ENCODE data around the gene ITLN1. TPM values are rescaled to one million over a fixed set of nuclear protein-coding genes. Genes with fewer than 3 reads are reported as not detected.

ITLN1 gene
- polyA plus RNA-seq, 1 donor from 2014 or later: not detected

DNA sequence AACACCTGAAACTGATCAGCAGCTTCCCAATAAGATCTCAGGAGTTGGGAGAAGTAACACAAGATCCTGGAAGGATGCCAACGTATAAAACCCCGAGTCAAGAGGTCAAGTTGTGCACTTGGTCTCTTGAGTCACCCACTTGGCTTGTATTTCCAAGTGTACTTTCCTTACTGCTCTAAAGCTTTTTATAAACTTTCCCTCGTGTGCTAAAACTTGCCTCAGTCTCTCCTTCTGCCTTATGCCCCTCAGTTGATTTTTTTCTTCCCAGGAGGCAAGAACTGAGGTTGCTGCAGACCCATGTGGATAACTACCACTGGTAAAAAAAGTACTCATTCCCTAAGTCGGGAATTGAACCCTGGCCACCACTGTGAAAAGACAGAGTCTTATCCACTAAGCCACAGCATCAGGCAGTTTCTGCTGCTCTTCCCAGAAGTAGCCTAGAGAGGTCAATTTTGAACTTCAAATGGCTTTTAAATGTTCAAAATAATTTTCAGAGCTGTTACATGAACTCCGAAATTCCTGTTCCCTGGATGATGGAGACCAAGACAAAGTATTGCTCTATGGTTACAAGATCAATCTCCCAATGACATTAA is 40.8 kb upstream of the ITLN1 start:
- Histone ChIP-seq H3F3A (ENCODE audit: insufficient read depth, low read length, poor library complexity, severe bottlenecking) (no peaks in the 10 kb centered on the region), H4K20me1 (ENCODE audit: insufficient read depth) (no peaks in the 10 kb centered on the region), H3K4me3 (ENCODE audit: low read length) (no peak overlapping the region), H3K36me3 (ENCODE audit: insufficient read depth, low read length) (no peaks in the 10 kb centered on the region), H2AFZ (ENCODE audit: low read depth, low read length) (no peak overlapping the region), H3K9ac (ENCODE audit: low read length) (no peak overlapping the region), H3K27ac (ENCODE audit: low read length) (no peak overlapping the region), H3K4me2 (ENCODE audit: low read length) (no peak overlapping the region), H3K79me2 (replicated peaks; ENCODE audit: insufficient read depth, low read length) (no peaks in the 10 kb centered on the region), H3K9me2 (ENCODE audit: insufficient read depth, low read length) (no peaks in the 10 kb centered on the region), H3K9me3 (ENCODE audit: low read length) (no peaks in the 10 kb centered on the region), H3K27me3 (ENCODE audit: insufficient read depth, low read depth, low read length) (no peaks in the 10 kb centered on the region)
- TF ChIP-seq EP300 (conservative IDR thresholded peaks at IDR 0.05; ENCODE audit: poor library complexity, severe bottlenecking): no peak
- TF ChIP-seq, protein P1, sequence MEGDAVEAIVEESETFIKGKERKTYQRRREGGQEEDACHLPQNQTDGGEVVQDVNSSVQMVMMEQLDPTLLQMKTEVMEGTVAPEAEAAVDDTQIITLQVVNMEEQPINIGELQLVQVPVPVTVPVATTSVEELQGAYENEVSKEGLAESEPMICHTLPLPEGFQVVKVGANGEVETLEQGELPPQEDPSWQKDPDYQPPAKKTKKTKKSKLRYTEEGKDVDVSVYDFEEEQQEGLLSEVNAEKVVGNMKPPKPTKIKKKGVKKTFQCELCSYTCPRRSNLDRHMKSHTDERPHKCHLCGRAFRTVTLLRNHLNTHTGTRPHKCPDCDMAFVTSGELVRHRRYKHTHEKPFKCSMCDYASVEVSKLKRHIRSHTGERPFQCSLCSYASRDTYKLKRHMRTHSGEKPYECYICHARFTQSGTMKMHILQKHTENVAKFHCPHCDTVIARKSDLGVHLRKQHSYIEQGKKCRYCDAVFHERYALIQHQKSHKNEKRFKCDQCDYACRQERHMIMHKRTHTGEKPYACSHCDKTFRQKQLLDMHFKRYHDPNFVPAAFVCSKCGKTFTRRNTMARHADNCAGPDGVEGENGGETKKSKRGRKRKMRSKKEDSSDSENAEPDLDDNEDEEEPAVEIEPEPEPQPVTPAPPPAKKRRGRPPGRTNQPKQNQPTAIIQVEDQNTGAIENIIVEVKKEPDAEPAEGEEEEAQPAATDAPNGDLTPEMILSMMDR (IDR thresholded peaks at IDR 0.05; ENCODE audit: poor library complexity, severe bottlenecking): no peak
- TF ChIP-seq EZH2 (IDR thresholded peaks at IDR 0.05; ENCODE audit: borderline replicate concordance, insufficient read depth, low read length, poor library complexity, severe bottlenecking): no peak
- no peak for TF ChIP-seq SMC3 (conservative IDR thresholded peaks at IDR 0.05; ENCODE audit: poor library complexity)

DNA sequence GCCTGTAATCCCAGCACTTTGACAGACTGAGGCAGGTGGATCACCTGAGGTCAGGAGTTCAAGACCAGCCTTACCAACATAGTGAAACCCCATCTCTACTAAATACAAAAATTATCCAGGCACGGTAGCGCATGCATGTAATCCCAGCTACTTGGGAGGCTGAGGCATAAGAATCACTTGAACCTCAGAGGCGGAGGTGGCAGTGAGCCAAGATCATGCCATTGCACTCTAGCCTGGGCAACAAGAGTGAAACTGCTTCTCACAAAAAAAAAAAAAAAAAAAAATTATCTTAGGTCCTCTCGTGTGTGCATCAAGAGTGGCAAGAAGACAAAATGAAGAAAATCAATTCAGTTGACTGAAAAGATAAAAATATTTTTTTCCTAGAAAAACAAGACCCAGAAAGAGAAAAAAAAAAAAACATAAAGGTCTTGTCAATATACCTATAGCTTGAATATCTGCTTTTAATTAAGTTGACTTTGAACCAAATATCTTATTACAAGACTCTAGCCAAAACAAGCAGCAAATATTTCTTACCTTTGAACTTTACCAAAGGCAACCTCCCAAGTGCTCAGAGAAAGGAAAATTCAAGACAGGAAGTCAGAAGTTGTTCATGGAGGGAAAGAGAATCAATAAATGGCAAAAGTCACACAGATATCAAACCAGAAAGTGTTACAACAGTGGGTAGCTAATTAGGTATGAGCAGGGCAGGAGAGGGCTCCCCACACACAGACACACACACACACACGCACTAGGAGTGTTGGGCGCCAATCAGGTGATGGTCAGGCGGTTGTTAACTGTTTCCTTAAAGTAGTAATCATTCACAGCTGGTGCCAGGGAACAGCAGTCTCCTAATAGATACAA is 40.0 kb upstream of the ITLN1 start:
- Histone ChIP-seq H3K36me3 (ENCODE audit: insufficient read depth, low read length) (no peaks in the 10 kb centered on the region), H3K79me2 (replicated peaks; ENCODE audit: insufficient read depth, low read length) (no peaks in the 10 kb centered on the region), H3K27ac (ENCODE audit: low read length) (no peak overlapping the region), H3K9me2 (ENCODE audit: insufficient read depth, low read length) (no peaks in the 10 kb centered on the region), H4K20me1 (ENCODE audit: insufficient read depth) (no peaks in the 10 kb centered on the region), H3K27me3 (ENCODE audit: insufficient read depth, low read depth, low read length) (no peaks in the 10 kb centered on the region), H3K9ac (ENCODE audit: low read length) (no peak overlapping the region), H2AFZ (ENCODE audit: low read depth, low read length) (no peak overlapping the region), H3K4me2 (ENCODE audit: low read length) (no peak overlapping the region), H3K9me3 (ENCODE audit: low read length) (peaks cover 3% of the 10 kb centered on the region), H3F3A (ENCODE audit: insufficient read depth, low read length, poor library complexity, severe bottlenecking) (no peaks in the 10 kb centered on the region), H3K4me3 (ENCODE audit: low read length) (no peak overlapping the region)
- TF ChIP-seq SMC3 (conservative IDR thresholded peaks at IDR 0.05; ENCODE audit: poor library complexity) (no peak), RAD21 (conservative IDR thresholded peaks at IDR 0.05) (no peak), POLR2AphosphoS5 (IDR thresholded peaks at IDR 0.05) (no peak), EZH2 (IDR thresholded peaks at IDR 0.05; ENCODE audit: borderline replicate concordance, insufficient read depth, low read length, poor library complexity, severe bottlenecking) (no peak), EP300 (conservative IDR thresholded peaks at IDR 0.05; ENCODE audit: poor library complexity, severe bottlenecking) (no peak)

DNA sequence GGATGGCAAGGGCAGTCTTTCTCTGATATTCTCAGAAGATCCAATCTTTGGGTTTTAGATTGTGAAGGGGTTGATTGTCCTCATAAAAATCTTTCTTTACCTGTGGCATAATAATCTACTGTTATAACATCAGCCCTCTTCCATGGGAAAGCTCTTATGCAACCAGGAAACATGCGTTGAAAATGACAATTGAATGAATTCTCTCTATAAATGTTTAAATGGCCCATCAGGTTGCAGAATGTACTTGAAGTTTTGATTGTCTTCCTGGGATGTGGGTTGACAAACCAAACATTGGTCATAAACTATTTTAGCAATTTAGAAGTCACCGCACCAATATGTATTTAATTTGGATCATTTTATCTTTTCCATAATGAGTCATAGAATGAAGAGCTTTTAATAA is 31.7 kb upstream of the ITLN1 start:
- TF ChIP-seq POLR2AphosphoS5 (IDR thresholded peaks at IDR 0.05) (no peak), EP300 (conservative IDR thresholded peaks at IDR 0.05; ENCODE audit: poor library complexity, severe bottlenecking) (no peak), SMC3 (conservative IDR thresholded peaks at IDR 0.05; ENCODE audit: poor library complexity) (no peak), RAD21 (conservative IDR thresholded peaks at IDR 0.05) (no peak), MXI1 (conservative IDR thresholded peaks at IDR 0.05; ENCODE audit: poor library complexity, severe bottlenecking) (no peak), TAF1 (IDR thresholded peaks at IDR 0.05; ENCODE audit: low read depth) (no peak)
- TF ChIP-seq, protein P2, sequence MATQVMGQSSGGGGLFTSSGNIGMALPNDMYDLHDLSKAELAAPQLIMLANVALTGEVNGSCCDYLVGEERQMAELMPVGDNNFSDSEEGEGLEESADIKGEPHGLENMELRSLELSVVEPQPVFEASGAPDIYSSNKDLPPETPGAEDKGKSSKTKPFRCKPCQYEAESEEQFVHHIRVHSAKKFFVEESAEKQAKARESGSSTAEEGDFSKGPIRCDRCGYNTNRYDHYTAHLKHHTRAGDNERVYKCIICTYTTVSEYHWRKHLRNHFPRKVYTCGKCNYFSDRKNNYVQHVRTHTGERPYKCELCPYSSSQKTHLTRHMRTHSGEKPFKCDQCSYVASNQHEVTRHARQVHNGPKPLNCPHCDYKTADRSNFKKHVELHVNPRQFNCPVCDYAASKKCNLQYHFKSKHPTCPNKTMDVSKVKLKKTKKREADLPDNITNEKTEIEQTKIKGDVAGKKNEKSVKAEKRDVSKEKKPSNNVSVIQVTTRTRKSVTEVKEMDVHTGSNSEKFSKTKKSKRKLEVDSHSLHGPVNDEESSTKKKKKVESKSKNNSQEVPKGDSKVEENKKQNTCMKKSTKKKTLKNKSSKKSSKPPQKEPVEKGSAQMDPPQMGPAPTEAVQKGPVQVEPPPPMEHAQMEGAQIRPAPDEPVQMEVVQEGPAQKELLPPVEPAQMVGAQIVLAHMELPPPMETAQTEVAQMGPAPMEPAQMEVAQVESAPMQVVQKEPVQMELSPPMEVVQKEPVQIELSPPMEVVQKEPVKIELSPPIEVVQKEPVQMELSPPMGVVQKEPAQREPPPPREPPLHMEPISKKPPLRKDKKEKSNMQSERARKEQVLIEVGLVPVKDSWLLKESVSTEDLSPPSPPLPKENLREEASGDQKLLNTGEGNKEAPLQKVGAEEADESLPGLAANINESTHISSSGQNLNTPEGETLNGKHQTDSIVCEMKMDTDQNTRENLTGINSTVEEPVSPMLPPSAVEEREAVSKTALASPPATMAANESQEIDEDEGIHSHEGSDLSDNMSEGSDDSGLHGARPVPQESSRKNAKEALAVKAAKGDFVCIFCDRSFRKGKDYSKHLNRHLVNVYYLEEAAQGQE (IDR thresholded peaks at IDR 0.05; ENCODE audit: borderline replicate concordance): no peak
- TF ChIP-seq, protein P1 (IDR thresholded peaks at IDR 0.05; ENCODE audit: poor library complexity, severe bottlenecking): no peak
- Histone ChIP-seq H3K79me2 (replicated peaks; ENCODE audit: insufficient read depth, low read length) (no peaks in the 10 kb centered on the region), H3K27me3 (ENCODE audit: insufficient read depth, low read depth, low read length) (no peaks in the 10 kb centered on the region), H4K20me1 (ENCODE audit: insufficient read depth) (no peaks in the 10 kb centered on the region), H3K27ac (ENCODE audit: low read length) (no peak overlapping the region), H2AFZ (ENCODE audit: low read depth, low read length) (no peak overlapping the region), H3K36me3 (ENCODE audit: insufficient read depth, low read length) (no peaks in the 10 kb centered on the region), H3K9me2 (ENCODE audit: insufficient read depth, low read length) (no peaks in the 10 kb centered on the region), H3K4me2 (ENCODE audit: low read length) (no peak overlapping the region), H3K9ac (ENCODE audit: low read length) (no peak overlapping the region), H3K9me3 (ENCODE audit: low read length) (peaks cover 3% of the 10 kb centered on the region), H3K4me3 (ENCODE audit: low read length) (no peak overlapping the region), H3F3A (ENCODE audit: insufficient read depth, low read length, poor library complexity, severe bottlenecking) (no peaks in the 10 kb centered on the region)
